OCI-LY7 (cell line): Measurements from ENCODE around the gene MS4A4A. TPM values are rescaled to one million over a fixed set of nuclear protein-coding genes. Genes with fewer than 3 reads are reported as not detected.

Experiments
- BruUV-seq: library from RNA; stranded (reverse); fragments of 400-500 nt; replicated peaks from 2 replicates; lab custom pipeline; 2021; lab: Mats Ljungman, UMichigan
- CTCF ChIA-PET: fragments of 300-600 bp; sonication (Branson Sonifier 250); formaldehyde crosslinking; loops from one replicate; lab custom pipeline; 2022; ENCODE audit warnings: antibody characterized with exemption; ENCODE audit not compliant: unreplicated experiment; lab: Charles Lee
- POLR2A ChIA-PET: fragments of 300-600 bp; sonication (Branson Sonifier 250); formaldehyde crosslinking; loops from one replicate; lab custom pipeline; 2022; ENCODE audit warnings: antibody characterized with exemption; lab: Charles Lee
- DNase-seq: peaks from one replicate; pipeline ENCODE4 v3.0.0-alpha.2; 2015; ENCODE audit warnings: low spot score
- H2AFZ ChIP-seq: fragments of 200-600 bp; sonication (generic), shearing (Covaris generic); 2 replicates; pipeline ENCODE4 v1.6.1; 2014; ENCODE audit warnings: mild to moderate bottlenecking, antibody characterized with exemption, low read length, moderate library complexity
- H3K27ac ChIP-seq: fragments of 200-600 bp; sonication (generic); 2 replicates; pipeline ENCODE4 v1.5.1; 2014; ENCODE audit warnings: mixed run types, low read depth, mild to moderate bottlenecking, moderate library complexity, low read length, inconsistent platforms; ENCODE audit not compliant: poor library complexity, severe bottlenecking
- H3K36me3 ChIP-seq: fragments of 200-600 bp; sonication (generic); 2 replicates; pipeline ENCODE4 v1.6.1; 2014; ENCODE audit warnings: mild to moderate bottlenecking, antibody characterized with exemption, low read length, moderate library complexity, mixed read lengths; ENCODE audit not compliant: insufficient read depth
- H3K4me1 ChIP-seq: fragments of 200-600 bp; sonication (generic); 2 replicates; pipeline ENCODE4 v1.5.1; 2014; ENCODE audit warnings: mild to moderate bottlenecking, low read length; ENCODE audit not compliant: insufficient read depth, poor library complexity, severe bottlenecking
- H3K4me2 ChIP-seq: fragments of 200-600 bp; sonication (generic); 2 replicates; pipeline ENCODE4 v1.6.1; 2014; ENCODE audit warnings: mild to moderate bottlenecking, low read length
- H3K4me3 ChIP-seq: fragments of 200-600 bp; sonication (generic); 2 replicates; pipeline ENCODE4 v1.5.1; 2014; ENCODE audit warnings: mild to moderate bottlenecking, low read depth, low read length; ENCODE audit not compliant: poor library complexity, severe bottlenecking
- H3K79me2 ChIP-seq: fragments of 200-600 bp; sonication (generic); 2 replicates; pipeline ENCODE4 v1.6.1; 2016; ENCODE audit warnings: low read depth, mild to moderate bottlenecking, low read length, moderate library complexity, mixed read lengths; ENCODE audit not compliant: insufficient read depth
- H3K9me2 ChIP-seq: fragments of 200-600 bp; sonication (generic); 2 replicates; pipeline ENCODE4 v1.6.1; 2016; ENCODE audit warnings: mild to moderate bottlenecking, low read length, mixed read lengths; ENCODE audit not compliant: insufficient read depth
- H3K9me3 ChIP-seq: fragments of 200-600 bp; sonication (generic); 2 replicates; pipeline ENCODE4 v1.6.1; 2014; ENCODE audit warnings: mild to moderate bottlenecking, mixed run types, low read length, mixed read lengths
- H4K20me1 ChIP-seq: fragments of 200-600 bp; sonication (generic); 2 replicates; pipeline ENCODE4 v1.6.1; 2014; ENCODE audit warnings: mild to moderate bottlenecking, antibody characterized with exemption, low read length, moderate library complexity, mixed read lengths; ENCODE audit not compliant: insufficient read depth
- EZH2phosphoT487 ChIP-seq: fragments of 200-600 bp; sonication (generic); IDR thresholded peaks from 2 replicates; pipeline ENCODE4 v1.6.1; 2018; ENCODE audit warnings: low read depth, borderline replicate concordance, mild to moderate bottlenecking, mixed run types, antibody characterized with exemption, low read length, moderate library complexity, mixed read lengths
- intact Hi-C: fragments of 100-400 bp; cut with micrococcal nuclease; formaldehyde crosslinking; loops from one replicate; pipeline ENCODE4 v1.10.0; 2022; ENCODE audit not compliant: unreplicated experiment
- total RNA-seq, 2 experiments: library from RNA; depleted of rRNA in 1 of 2; stranded (reverse); fragments of >200 nt in 1 of 2; shearing (Covaris generic) in 1 of 2; gene quantifications; 2 replicates each; pipeline ENCODE4 v1.2.3, GENCODE V29; 2014 to 2022
- TF ChIP-seq, protein P1 (sequence below): fragments of 200-600 bp; sonication (generic); conservative IDR thresholded peaks from 2 replicates; pipeline ENCODE4 v1.5.1; 2014; ENCODE audit warnings: mild to moderate bottlenecking, antibody characterized with exemption, low read length, moderate library complexity, mixed read lengths

Gene MS4A4A
- total RNA-seq, 2 experiments from 2014 or later = not detected

DNA sequence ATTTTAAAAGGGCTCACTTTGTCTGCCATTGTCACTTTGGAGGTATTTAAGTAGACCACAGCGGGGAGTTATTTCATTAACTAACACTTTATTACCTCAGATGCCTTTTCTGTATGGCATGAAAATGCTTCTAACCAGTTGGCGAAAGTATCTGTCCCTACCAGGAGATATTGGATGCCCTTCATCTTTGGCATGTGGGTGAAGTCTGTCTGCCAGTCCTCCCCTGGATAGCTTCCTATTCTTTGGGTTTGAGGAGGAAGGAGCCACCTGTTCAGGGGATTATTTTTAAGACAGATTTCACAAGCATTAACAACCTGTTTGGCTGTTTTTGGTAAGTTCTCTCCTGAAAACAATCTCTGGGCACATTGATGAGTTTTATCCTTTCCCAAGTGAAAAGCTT is 63.7 kb downstream of the MS4A4A start:
- H3K4me1 ChIP-seq = peaks cover 8% of the 10 kb centered on the region
- H3K79me2 ChIP-seq = no peaks in the 10 kb centered on the region
- no peak overlapping the region for H3K27ac ChIP-seq
- no peak overlapping the region for H3K4me3 ChIP-seq
- no peak for DNase-seq
- no peaks in the 10 kb centered on the region for H4K20me1 ChIP-seq
- intact Hi-C loops = loop anchor here (10.0 kb wide), 1 partner anchor 411 kb away; the partner anchor contains the start of gene MS4A15
- no peak overlapping the region for H2AFZ ChIP-seq
- BruUV-seq = no TSS peak
- H3K9me2 ChIP-seq = no peaks in the 10 kb centered on the region
- H3K9me3 ChIP-seq = no peaks in the 10 kb centered on the region
- CTCF ChIA-PET = no interaction called here
- TF ChIP-seq EZH2phosphoT487 = no peak
- TF ChIP-seq, protein P1, sequence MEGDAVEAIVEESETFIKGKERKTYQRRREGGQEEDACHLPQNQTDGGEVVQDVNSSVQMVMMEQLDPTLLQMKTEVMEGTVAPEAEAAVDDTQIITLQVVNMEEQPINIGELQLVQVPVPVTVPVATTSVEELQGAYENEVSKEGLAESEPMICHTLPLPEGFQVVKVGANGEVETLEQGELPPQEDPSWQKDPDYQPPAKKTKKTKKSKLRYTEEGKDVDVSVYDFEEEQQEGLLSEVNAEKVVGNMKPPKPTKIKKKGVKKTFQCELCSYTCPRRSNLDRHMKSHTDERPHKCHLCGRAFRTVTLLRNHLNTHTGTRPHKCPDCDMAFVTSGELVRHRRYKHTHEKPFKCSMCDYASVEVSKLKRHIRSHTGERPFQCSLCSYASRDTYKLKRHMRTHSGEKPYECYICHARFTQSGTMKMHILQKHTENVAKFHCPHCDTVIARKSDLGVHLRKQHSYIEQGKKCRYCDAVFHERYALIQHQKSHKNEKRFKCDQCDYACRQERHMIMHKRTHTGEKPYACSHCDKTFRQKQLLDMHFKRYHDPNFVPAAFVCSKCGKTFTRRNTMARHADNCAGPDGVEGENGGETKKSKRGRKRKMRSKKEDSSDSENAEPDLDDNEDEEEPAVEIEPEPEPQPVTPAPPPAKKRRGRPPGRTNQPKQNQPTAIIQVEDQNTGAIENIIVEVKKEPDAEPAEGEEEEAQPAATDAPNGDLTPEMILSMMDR = no peak
- H3K36me3 ChIP-seq = no peaks in the 10 kb centered on the region
- POLR2A ChIA-PET = interaction anchor here (0.6 to 1.6 kb wide), 2 partner anchors 22 to 280 kb away, joined by 3 to 4 read pairs; no protein-coding TSS in a partner anchor
- H3K4me2 ChIP-seq = no peak overlapping the region

DNA sequence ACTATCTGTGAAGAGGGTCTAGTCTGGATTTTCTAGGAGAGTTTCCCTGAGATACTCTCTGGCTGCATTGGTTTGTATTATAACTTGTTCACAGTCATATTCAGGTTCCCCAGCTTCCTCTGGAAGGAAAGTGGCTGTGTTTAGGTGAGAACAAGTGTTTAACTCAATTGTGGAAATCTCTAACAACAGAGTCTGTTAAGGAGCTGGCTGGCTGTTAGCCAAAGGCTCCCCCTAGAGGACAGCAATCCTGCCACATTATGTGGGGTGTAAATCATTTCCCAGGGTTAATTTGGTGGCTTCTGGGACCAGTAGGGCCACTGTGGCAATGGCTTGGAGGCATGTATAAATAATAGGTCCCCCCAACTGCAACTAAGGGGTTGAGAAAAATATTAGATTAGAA is 65.0 kb downstream of the MS4A4A start:
- H3K4me2 ChIP-seq = no peak overlapping the region
- intact Hi-C loops = loop anchor here (10.0 kb wide), 1 partner anchor 409 kb away; the partner anchor contains the start of gene MS4A15
- POLR2A ChIA-PET = interaction anchor here (1.0 to 1.6 kb wide), 2 partner anchors 138 to 279 kb away, joined by 4 read pairs; no protein-coding TSS in a partner anchor

More for the DNA sequence above, 65.0 kb downstream of the MS4A4A start:
- Histone ChIP-seq H3K36me3 (no peaks in the 10 kb centered on the region), H2AFZ (no peak overlapping the region), H3K4me1 (peaks cover 8% of the 10 kb centered on the region), H3K9me3 (no peaks in the 10 kb centered on the region), H3K79me2 (no peaks in the 10 kb centered on the region), H3K9me2 (no peaks in the 10 kb centered on the region), H4K20me1 (no peaks in the 10 kb centered on the region), H3K4me3 (no peak overlapping the region), H3K27ac (no peak overlapping the region)
- TF ChIP-seq, protein P1 = peak; percentile 89
- no peak for TF ChIP-seq EZH2phosphoT487
- CTCF ChIA-PET = interaction anchor here (1.0 to 1.5 kb wide), 2 partner anchors 11 to 141 kb away, joined by 3 read pairs; no protein-coding TSS in a partner anchor
- BruUV-seq = no TSS peak
- DNase-seq = peak; percentile 59
